ENCODE data around the gene OTOP2. TPM values are rescaled to one million over a fixed set of nuclear protein-coding genes. Genes with fewer than 3 reads are reported as not detected.

OTOP2 gene
- total RNA-seq, 2 donors from 2014 or later, result not detected

- 70 to 81% methylated on average over 8 to 13 of the region's 13 CpGs for WGBS, 2 donors
Measured at GRCh38 chr17:74943808-74944522, 19.9 kb downstream of the OTOP2 start.

GRCh38 chr17:74945543-74945942 is 21.5 kb downstream of the OTOP2 start:
- intact Hi-C loops (cut with DNase I), result no loop called here
- no peak for TF ChIP-seq CTCF (IDR thresholded peaks at IDR 0.05)
- TF ChIP-seq POLR2A (IDR thresholded peaks at IDR 0.05), result no peak
- DNase-seq (no peak), ATAC-seq (no peak)
- no peaks in the 10 kb centered on the region for H3K9me3 ChIP-seq
- no peaks in the 10 kb centered on the region for H3K4me1 ChIP-seq
- H3K36me3 ChIP-seq (replicated peaks in 1 of 2; ENCODE audit: insufficient read depth in 1 of 2, low read depth in 2 of 2), result no peaks in the 10 kb centered on the region
- H3K27ac ChIP-seq, result no peak overlapping the region
- no peaks in the 10 kb centered on the region for H3K27me3 ChIP-seq
- 38 to 43% methylated on average over 6 of the region's 6 CpGs for WGBS, 2 donors
- H3K4me3 ChIP-seq, result no peak overlapping the region

More at GRCh38 chr17:74943808-74944522, 19.9 kb downstream of the OTOP2 start:
- no peaks in the 10 kb centered on the region for H3K9me3 ChIP-seq
- intact Hi-C loops (cut with DNase I), result no loop called here
- H3K27me3 ChIP-seq, result no peaks in the 10 kb centered on the region
- no peaks in the 10 kb centered on the region for H3K4me1 ChIP-seq
- ATAC-seq, result no peak
- no peak overlapping the region for H3K4me3 ChIP-seq
- no peak for DNase-seq
- no peak overlapping the region for H3K27ac ChIP-seq
- no peaks in the 10 kb centered on the region for H3K36me3 ChIP-seq (replicated peaks in 1 of 2; ENCODE audit: insufficient read depth in 1 of 2, low read depth in 2 of 2)
- TF ChIP-seq POLR2A (IDR thresholded peaks at IDR 0.05) (no peak), CTCF (IDR thresholded peaks at IDR 0.05) (no peak)

GRCh38 chr17:74946641-74947040 is 22.6 kb downstream of the OTOP2 start:
- Histone ChIP-seq H3K27ac (no peak overlapping the region), H3K4me1 (no peaks in the 10 kb centered on the region), H3K36me3 (replicated peaks in 1 of 2; ENCODE audit: insufficient read depth in 1 of 2, low read depth in 2 of 2) (peaks cover 0 to 2% of the 10 kb centered on the region in 2 donors), H3K9me3 (no peaks in the 10 kb centered on the region), H3K4me3 (no peak overlapping the region), H3K27me3 (no peaks in the 10 kb centered on the region)
- ATAC-seq (no peak), DNase-seq (no peak)
- TF ChIP-seq POLR2A (IDR thresholded peaks at IDR 0.05) (no peak), CTCF (IDR thresholded peaks at IDR 0.05) (no peak)
- 89 to 90% methylated on average over 5 to 14 of the region's 14 CpGs for WGBS, 2 donors
- intact Hi-C loops (cut with DNase I), result no loop called here

GRCh38 chr17:74947041-74947754 is 23.1 kb downstream of the OTOP2 start:
- no peak overlapping the region for H3K4me3 ChIP-seq
- H3K36me3 ChIP-seq (replicated peaks in 1 of 2; ENCODE audit: insufficient read depth in 1 of 2, low read depth in 2 of 2), result peaks cover 0 to 3% of the 10 kb centered on the region in 2 donors
- ATAC-seq (no peak), DNase-seq (no peak)
- H3K4me1 ChIP-seq, result no peaks in the 10 kb centered on the region
- no peaks in the 10 kb centered on the region for H3K27me3 ChIP-seq
- no peak overlapping the region for H3K27ac ChIP-seq
- TF ChIP-seq POLR2A (IDR thresholded peaks at IDR 0.05) (no peak), CTCF (IDR thresholded peaks at IDR 0.05) (no peak)
- 92 to 94% methylated on average over 11 to 17 of the region's 17 CpGs for whole genome bisulfite sequencing, 2 donors
- intact Hi-C loops (cut with DNase I), result no loop called here
- no peaks in the 10 kb centered on the region for H3K9me3 ChIP-seq
